HFFc6 (cell line): ENCODE results near the gene SMIM23. TPM values are rescaled to one million over a fixed set of nuclear protein-coding genes. Genes with fewer than 3 reads are reported as not detected.

Experiments used
- DNase-seq: peaks from one replicate; pipeline ENCODE4 v3.0.0-alpha.2; 2018
- H3K27ac Mint-ChIP-seq: 2 replicates; pipeline ENCODE4 v1.8.0; 2020; ENCODE audit warnings: mild to moderate bottlenecking, mixed read lengths
- H3K27me3 Mint-ChIP-seq: 2 replicates; pipeline ENCODE4 v1.8.0; 2021; ENCODE audit warnings: mild to moderate bottlenecking, moderate library complexity, mixed read lengths; ENCODE audit not compliant: insufficient read depth
- H3K36me3 Mint-ChIP-seq: 2 replicates; pipeline ENCODE4 v1.8.0; 2021; ENCODE audit warnings: low read depth, mixed read lengths
- H3K4me1 Mint-ChIP-seq: 2 replicates; pipeline ENCODE4 v1.8.0; 2020; ENCODE audit warnings: low read depth, mixed read lengths
- H3K4me3 Mint-ChIP-seq: 2 replicates; pipeline ENCODE4 v1.8.0; 2020; ENCODE audit warnings: mild to moderate bottlenecking, moderate library complexity, mixed read lengths
- H3K9me3 Mint-ChIP-seq: 2 replicates; pipeline ENCODE4 v1.8.0; 2020; ENCODE audit warnings: mild to moderate bottlenecking, mixed read lengths
- total RNA-seq, 6 experiments: library from RNA; stranded (reverse); fragmentation: NEBNext Ultra II Directional; extraction: Animal tissue kit (Norgen Biotek cat#: 25700); gene quantifications; 2 replicates in 1 of 6; 3 replicates in 5 of 6; pipeline ENCODE4 v1.2.3, GENCODE V29; 2021
- TF ChIP-seq, protein P1 (sequence below): fragments of 200-600 bp; sonication (generic); IDR thresholded peaks from 2 replicates; pipeline ENCODE4 v1.5.0; 2021; ENCODE audit warnings: antibody characterized with exemption, mild to moderate bottlenecking

SMIM23 gene
- total RNA-seq, 6 experiments from 2014 or later = not detected

GRCh38 chr5:171782332-171782966 lies 3.2 kb upstream of the SMIM23 start:
- H3K9me3 Mint-ChIP-seq = peaks cover 5% of the 10 kb centered on the region; the same call in 1 of the 2 replicates
- H3K27me3 Mint-ChIP-seq = peaks cover 18% of the 10 kb centered on the region
- no peak for DNase-seq
- TF ChIP-seq, protein P1, sequence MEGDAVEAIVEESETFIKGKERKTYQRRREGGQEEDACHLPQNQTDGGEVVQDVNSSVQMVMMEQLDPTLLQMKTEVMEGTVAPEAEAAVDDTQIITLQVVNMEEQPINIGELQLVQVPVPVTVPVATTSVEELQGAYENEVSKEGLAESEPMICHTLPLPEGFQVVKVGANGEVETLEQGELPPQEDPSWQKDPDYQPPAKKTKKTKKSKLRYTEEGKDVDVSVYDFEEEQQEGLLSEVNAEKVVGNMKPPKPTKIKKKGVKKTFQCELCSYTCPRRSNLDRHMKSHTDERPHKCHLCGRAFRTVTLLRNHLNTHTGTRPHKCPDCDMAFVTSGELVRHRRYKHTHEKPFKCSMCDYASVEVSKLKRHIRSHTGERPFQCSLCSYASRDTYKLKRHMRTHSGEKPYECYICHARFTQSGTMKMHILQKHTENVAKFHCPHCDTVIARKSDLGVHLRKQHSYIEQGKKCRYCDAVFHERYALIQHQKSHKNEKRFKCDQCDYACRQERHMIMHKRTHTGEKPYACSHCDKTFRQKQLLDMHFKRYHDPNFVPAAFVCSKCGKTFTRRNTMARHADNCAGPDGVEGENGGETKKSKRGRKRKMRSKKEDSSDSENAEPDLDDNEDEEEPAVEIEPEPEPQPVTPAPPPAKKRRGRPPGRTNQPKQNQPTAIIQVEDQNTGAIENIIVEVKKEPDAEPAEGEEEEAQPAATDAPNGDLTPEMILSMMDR = no peak
- H3K4me1 Mint-ChIP-seq = no peaks in the 10 kb centered on the region
- H3K36me3 Mint-ChIP-seq = no peaks in the 10 kb centered on the region
- no peak overlapping the region for H3K4me3 Mint-ChIP-seq
- H3K27ac Mint-ChIP-seq = no peak overlapping the region

DNA sequence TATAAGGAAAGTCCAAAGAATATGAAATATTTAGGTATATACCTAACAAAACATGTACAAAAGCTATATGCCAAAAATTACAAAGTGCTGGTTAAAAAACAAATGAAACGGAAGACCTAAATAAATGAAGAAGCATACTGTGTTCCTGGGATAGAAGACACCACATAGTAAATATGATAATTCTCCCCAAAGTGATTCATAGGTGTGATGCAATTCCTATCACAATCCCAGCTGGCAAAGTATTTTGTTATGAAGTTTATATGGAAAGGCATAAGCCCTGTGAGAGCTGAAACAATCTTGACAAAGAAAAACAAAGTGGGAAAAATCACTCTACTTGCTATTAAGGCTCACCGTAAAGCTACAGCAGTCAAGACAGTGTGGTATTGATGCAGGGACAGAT lies 2.6 kb upstream of the SMIM23 start:
- peaks cover 18% of the 10 kb centered on the region for H3K27me3 Mint-ChIP-seq
- TF ChIP-seq, protein P1 = no peak
- peaks cover 4% of the 10 kb centered on the region; the same call in 1 of the 2 replicates for H3K9me3 Mint-ChIP-seq
- H3K4me3 Mint-ChIP-seq = no peak overlapping the region
- no peak for DNase-seq
- H3K4me1 Mint-ChIP-seq = no peaks in the 10 kb centered on the region
- H3K36me3 Mint-ChIP-seq = no peaks in the 10 kb centered on the region
- no peak overlapping the region for H3K27ac Mint-ChIP-seq

DNA sequence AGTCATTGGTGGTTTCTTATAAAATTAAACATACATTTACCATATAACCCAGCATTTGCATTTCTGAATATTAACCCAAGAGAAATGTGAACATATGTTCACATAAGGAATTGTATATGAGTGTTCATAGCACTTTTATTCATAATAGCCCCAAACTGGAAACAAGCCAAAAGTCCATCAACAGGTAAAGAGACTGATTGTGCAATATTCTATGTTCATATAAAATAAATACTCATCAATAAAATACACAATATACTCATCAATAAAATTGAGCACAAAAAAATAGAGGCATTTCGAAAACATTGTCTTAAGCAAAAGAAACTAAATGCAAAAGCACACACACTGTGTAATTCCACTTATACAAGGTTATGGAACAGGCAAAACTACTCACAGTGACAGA lies 3.7 kb downstream of the SMIM23 start:
- Mint-ChIP-seq H3K27ac (no peak overlapping the region), H3K27me3 (peaks cover 9% of the 10 kb centered on the region), H3K9me3 (no peaks in the 10 kb centered on the region), H3K4me3 (no peak overlapping the region), H3K4me1 (no peaks in the 10 kb centered on the region), H3K36me3 (no peaks in the 10 kb centered on the region)
- no peak for DNase-seq
- TF ChIP-seq, protein P1 = no peak

DNA sequence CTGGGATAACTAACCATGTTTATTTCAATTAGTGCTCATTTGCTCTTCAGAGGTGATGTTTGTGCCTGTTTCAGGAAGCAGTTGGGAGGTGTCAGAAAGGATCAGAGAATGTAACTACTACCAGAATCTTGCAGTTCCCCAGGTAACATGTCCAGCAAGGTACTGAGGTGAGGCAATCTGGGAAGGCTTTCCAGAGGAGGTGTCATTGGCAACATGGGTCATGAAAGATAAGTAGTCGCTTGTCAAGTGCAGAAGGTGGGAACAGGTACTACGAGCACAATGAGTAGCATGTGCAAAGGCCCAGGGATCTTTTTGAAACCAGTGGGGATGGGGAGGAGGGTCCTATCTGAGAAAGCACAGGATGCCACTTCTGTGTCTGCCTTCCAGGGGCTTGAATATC lies 4.8 kb downstream of the SMIM23 start:
- H3K4me1 Mint-ChIP-seq = no peaks in the 10 kb centered on the region
- H3K36me3 Mint-ChIP-seq = no peaks in the 10 kb centered on the region
- TF ChIP-seq, protein P1 = no peak

DNA sequence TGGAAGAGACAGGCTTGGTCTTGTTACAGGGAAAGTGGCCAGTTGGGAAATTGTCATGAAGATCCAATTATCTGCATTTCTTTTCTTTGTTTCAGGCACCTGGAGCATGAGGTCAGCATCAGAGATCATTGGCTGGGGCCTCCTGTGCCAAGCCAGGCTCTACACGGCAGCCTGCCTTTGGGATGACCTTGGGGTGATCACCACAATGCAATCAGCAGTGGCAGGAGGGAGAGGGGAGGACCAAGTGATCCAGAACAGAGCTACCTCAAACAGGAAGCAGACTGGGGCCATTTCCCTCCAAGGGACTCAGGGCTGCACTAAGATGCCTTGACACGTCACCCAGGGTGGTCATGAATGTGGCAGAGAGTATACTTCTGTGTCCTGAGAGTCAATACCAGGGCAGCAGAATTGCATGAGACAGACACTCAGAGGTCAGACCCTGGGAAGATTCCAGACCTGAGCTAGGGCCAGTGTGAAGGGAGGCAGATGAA lies 8.9 kb downstream of the SMIM23 start:
- no peak overlapping the region for H3K27ac Mint-ChIP-seq
- DNase-seq = no peak
- no peak overlapping the region for H3K4me3 Mint-ChIP-seq
- H3K36me3 Mint-ChIP-seq = no peaks in the 10 kb centered on the region
- H3K27me3 Mint-ChIP-seq = peaks cover 20% of the 10 kb centered on the region
- H3K9me3 Mint-ChIP-seq = no peaks in the 10 kb centered on the region
- TF ChIP-seq, protein P1 = no peak
- no peaks in the 10 kb centered on the region for H3K4me1 Mint-ChIP-seq

More for the DNA sequence above, 4.8 kb downstream of the SMIM23 start:
- Mint-ChIP-seq H3K27me3 (peaks cover 9% of the 10 kb centered on the region), H3K9me3 (no peaks in the 10 kb centered on the region), H3K27ac (no peak overlapping the region), H3K4me3 (no peak overlapping the region)
- DNase-seq = no peak
